OCI-LY3 (cell line): Measurements from ENCODE around the gene CAMTA1.

Source experiments
- H2AFZ ChIP-seq: fragments of 200-600, 300-600 bp; shearing (Covaris generic); 2 replicates; pipeline ENCODE4 v1.6.0; 2014; ENCODE audit warnings: antibody characterized with exemption, low read depth, low read length
- H3K27ac ChIP-seq: fragments of 200-600, 300-600 bp; sonication (generic); 2 replicates; pipeline ENCODE4 v1.5.1; 2014; ENCODE audit warnings: mild to moderate bottlenecking, low read length, moderate library complexity, mixed read lengths
- H3K27me3 ChIP-seq: fragments of 200-600, 300-600 bp; sonication (generic); 2 replicates; pipeline ENCODE4 v1.6.1; 2014; ENCODE audit warnings: low read depth, low read length, mixed read lengths
- H3K36me3 ChIP-seq: fragments of 200-600, 300-600 bp; sonication (generic); replicated peaks from 2 replicates; pipeline ENCODE3; 2014; ENCODE audit warnings: low read depth, low read length, mixed read lengths
- H3K4me1 ChIP-seq: fragments of 300-600, 200-600 bp; sonication (generic); 2 replicates; pipeline ENCODE4 v1.6.1; 2014; ENCODE audit warnings: low read length, mixed read lengths
- H3K4me2 ChIP-seq: fragments of 200-600, 300-600 bp; sonication (generic); 2 replicates; pipeline ENCODE4 v1.6.1; 2014; ENCODE audit warnings: low read length, mixed read lengths
- H3K4me3 ChIP-seq: fragments of 300-600, 200-600 bp; sonication (generic); 2 replicates; pipeline ENCODE4 v1.5.1; 2014; ENCODE audit warnings: antibody characterized with exemption, mild to moderate bottlenecking, low read length, moderate library complexity
- H3K79me2 ChIP-seq: fragments of 300-600, 200-600 bp; shearing (Covaris generic); 2 replicates; pipeline ENCODE4 v1.6.1; 2014; ENCODE audit warnings: mild to moderate bottlenecking, low read length, mixed read lengths
- H3K9ac ChIP-seq: fragments of 300-600, 200-600 bp; shearing (Covaris generic); 2 replicates; pipeline ENCODE4 v1.6.0; 2014; ENCODE audit warnings: mild to moderate bottlenecking, low read length, moderate library complexity
- H3K9me3 ChIP-seq: fragments of 200-600, 300-600 bp; shearing (Covaris generic); 2 replicates; pipeline ENCODE4 v1.6.1; 2014; ENCODE audit warnings: low read length, mixed read lengths; ENCODE audit not compliant: insufficient read depth
- H4K20me1 ChIP-seq: fragments of 200-600, 300-600 bp; sonication (generic); 2 replicates; pipeline ENCODE4 v1.6.1; 2016; ENCODE audit warnings: low read length, mixed read lengths; ENCODE audit not compliant: insufficient read depth
- EZH2phosphoT487 ChIP-seq: fragments of 200-600 bp; shearing (Covaris generic); IDR thresholded peaks from 2 replicates; pipeline ENCODE4 v1.6.1; 2018; ENCODE audit warnings: antibody characterized with exemption, mixed run types, low read depth
- TF ChIP-seq, protein P1 (sequence below): fragments of 200-600, 300-600 bp; sonication (generic); IDR thresholded peaks from 2 replicates; pipeline ENCODE4 v1.5.1; 2014; ENCODE audit warnings: antibody characterized with exemption, low read length, low read depth

CAMTA1 gene

DNA sequence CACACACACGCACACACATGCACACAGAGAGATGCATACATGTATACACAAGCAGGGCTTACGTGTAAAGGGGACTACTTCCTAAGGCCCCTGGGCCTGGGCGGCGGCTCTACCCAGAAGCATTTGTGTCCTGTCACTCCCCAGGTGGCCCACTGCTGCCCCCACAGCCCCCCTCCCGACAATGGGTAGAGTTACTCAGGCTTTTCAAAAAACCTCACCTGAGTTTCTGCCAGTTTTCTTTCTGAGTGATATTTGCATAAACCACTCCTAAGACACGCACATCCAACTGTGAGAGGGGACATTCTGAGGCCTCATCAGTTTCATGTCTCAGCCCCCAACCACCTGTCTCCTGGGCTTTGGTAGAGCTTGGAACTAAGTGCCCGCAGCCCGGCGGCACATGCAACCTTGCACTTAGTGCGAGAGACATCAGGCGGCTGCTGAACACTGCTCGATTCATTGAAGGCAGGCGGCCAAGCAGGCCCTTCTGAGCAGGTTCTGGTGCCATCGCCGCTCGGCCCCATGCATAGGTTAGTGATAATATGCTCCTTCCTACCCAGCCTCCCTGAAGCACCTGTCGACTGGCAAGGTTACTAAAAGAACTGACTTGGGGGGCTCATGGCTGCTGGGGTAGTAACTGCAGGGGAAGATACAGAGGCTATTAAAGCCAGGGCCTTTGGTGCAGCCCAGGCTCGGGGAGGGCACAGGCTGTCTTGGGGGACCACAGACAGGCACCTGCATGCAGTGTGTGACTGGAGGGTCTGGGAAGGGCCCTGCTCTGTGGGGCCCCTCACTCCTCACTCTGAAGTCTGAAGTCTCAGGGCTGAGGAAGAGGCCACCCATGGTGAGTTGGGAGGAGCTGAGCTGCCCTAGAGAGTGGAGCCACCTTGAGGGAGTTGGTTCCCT is 621.6 kb downstream of the CAMTA1 start:
- Histone ChIP-seq H3K9ac (peak overlapping the region; percentile 63), H2AFZ (no peak overlapping the region), H3K36me3 (no peaks in the 10 kb centered on the region), H3K79me2 (no peaks in the 10 kb centered on the region), H4K20me1 (no peaks in the 10 kb centered on the region), H3K27me3 (no peaks in the 10 kb centered on the region), H3K9me3 (no peaks in the 10 kb centered on the region), H3K4me1 (peaks cover 67% of the 10 kb centered on the region), H3K4me2 (peak overlapping the region; percentile 77), H3K27ac (peak overlapping the region; percentile 87), H3K4me3 (peak overlapping the region; percentile 59; the same call in 1 of the 2 replicates)
- TF ChIP-seq, protein P1, sequence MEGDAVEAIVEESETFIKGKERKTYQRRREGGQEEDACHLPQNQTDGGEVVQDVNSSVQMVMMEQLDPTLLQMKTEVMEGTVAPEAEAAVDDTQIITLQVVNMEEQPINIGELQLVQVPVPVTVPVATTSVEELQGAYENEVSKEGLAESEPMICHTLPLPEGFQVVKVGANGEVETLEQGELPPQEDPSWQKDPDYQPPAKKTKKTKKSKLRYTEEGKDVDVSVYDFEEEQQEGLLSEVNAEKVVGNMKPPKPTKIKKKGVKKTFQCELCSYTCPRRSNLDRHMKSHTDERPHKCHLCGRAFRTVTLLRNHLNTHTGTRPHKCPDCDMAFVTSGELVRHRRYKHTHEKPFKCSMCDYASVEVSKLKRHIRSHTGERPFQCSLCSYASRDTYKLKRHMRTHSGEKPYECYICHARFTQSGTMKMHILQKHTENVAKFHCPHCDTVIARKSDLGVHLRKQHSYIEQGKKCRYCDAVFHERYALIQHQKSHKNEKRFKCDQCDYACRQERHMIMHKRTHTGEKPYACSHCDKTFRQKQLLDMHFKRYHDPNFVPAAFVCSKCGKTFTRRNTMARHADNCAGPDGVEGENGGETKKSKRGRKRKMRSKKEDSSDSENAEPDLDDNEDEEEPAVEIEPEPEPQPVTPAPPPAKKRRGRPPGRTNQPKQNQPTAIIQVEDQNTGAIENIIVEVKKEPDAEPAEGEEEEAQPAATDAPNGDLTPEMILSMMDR: 0 out of 2 replicates have a peak, but pooled peaks have one; percentile 13
- TF ChIP-seq EZH2phosphoT487: no peak

DNA sequence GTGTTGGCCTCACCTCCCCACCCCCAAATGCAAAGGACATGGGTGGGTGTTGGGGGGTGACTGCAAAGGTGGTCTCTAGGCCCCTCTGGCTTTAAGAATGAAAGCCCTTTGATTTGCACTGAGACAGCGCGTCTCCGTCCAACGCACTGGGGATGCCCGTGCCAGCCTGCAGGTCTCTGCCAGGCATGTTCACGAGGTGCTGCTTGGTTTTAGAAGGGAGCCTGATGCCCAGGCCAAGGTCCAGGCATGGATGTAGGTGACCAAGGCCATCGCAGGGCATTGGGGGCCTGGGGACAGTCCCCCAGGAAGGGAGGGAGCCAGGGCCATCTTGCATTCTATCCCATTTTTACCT is 622.3 kb downstream of the CAMTA1 start:
- Histone ChIP-seq H3K27me3 (no peaks in the 10 kb centered on the region), H3K9me3 (no peaks in the 10 kb centered on the region), H3K9ac (peak overlapping the region; percentile 63; the same call in 1 of the 2 replicates), H3K79me2 (no peaks in the 10 kb centered on the region), H4K20me1 (no peaks in the 10 kb centered on the region), H3K27ac (peak overlapping the region; percentile 87), H2AFZ (no peak overlapping the region), H3K4me3 (peak overlapping the region; percentile 59; the same call in 1 of the 2 replicates), H3K4me1 (peaks cover 60% of the 10 kb centered on the region), H3K4me2 (peak overlapping the region; percentile 77), H3K36me3 (no peaks in the 10 kb centered on the region)
- TF ChIP-seq, protein P1: no peak
- no peak for TF ChIP-seq EZH2phosphoT487

DNA sequence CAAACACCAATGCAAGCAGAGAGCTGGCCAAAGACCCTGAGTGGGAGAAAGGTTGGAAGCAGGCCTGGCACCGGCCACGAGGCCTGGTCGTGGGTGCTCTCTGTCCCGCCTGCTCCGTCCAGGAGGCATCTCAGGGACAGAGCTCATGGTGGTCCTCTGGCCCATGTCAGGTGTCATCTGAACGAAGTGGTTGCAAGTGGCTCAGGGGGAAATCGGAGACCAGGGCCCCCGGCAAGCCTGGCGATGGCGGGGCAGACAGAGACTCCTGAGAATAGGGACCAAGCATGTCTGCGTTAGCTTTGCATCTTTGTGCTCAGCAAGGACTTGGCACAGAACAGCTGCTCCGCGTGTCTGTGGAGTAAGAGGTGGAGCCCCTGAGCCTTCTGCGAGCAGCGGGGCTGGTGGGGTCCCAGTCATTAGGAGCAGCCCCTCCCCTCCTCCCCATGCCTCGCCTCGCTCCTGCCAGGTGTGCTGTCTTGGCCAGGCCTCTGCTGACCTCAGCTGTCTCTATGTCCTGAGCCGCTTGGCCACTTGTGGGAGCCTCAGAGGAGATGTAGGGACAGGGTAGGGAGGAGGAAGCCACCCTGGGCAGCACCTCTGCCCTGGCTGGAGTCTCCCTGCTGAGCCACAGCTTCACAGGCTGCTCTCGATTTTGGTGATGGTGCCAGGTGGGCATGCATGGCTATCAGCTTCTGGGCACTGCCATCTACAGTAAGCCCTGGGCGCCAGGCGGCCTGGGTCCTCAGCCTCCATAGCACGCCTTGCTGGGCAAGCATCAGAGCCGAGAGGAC is 622.9 kb downstream of the CAMTA1 start:
- TF ChIP-seq EZH2phosphoT487: no peak
- TF ChIP-seq, protein P1: no peak
- Histone ChIP-seq H3K27ac (no peak overlapping the region), H3K36me3 (no peaks in the 10 kb centered on the region), H3K9ac (peak overlapping the region; percentile 63; the same call in 1 of the 2 replicates), H2AFZ (no peak overlapping the region), H3K27me3 (no peaks in the 10 kb centered on the region), H3K79me2 (no peaks in the 10 kb centered on the region), H3K4me2 (peak overlapping the region; percentile 77), H4K20me1 (no peaks in the 10 kb centered on the region), H3K4me3 (peak overlapping the region; percentile 59; the same call in 1 of the 2 replicates), H3K4me1 (peaks cover 54% of the 10 kb centered on the region), H3K9me3 (no peaks in the 10 kb centered on the region)

DNA sequence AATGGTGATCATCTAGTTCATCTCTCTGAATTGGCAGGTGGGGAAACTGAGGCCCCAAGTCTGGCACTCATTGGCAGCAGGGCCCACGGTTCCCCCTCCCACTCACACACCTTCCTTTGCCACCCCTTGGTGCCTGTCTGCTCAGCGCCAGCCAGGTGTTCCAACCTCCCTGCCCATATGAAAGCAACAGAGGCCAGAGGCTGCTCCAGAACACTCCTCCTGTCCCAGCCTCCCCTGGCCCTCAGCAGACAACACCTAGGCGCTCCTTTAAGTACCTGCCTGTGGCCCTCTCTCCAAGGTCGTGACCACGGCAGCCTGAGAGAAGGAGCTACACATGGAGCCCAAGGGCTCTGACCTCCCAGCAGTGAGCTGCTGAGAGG is 623.5 kb downstream of the CAMTA1 start:
- H3K9me3 ChIP-seq: no peaks in the 10 kb centered on the region
- no peak overlapping the region for H2AFZ ChIP-seq
- H3K4me3 ChIP-seq: no peak overlapping the region
- H3K79me2 ChIP-seq: no peaks in the 10 kb centered on the region
- H3K27me3 ChIP-seq: no peaks in the 10 kb centered on the region
- no peak overlapping the region for H3K4me2 ChIP-seq
- no peaks in the 10 kb centered on the region for H4K20me1 ChIP-seq
- no peaks in the 10 kb centered on the region for H3K36me3 ChIP-seq
- no peak for TF ChIP-seq EZH2phosphoT487
- TF ChIP-seq, protein P1: no peak
- no peak overlapping the region for H3K27ac ChIP-seq
- H3K9ac ChIP-seq: no peak overlapping the region
- H3K4me1 ChIP-seq: peaks cover 48% of the 10 kb centered on the region
